ENCODE results near the gene CHRD.

Gene CHRD

GRCh38 chr3:184389935-184390528, 10.2 kb downstream of the CHRD start:
- Histone ChIP-seq H3K4me1 (ENCODE audit: insufficient read depth, low read length) (no peaks in the 10 kb centered on the region), H2AFZ (ENCODE audit: low read depth, low read length) (no peak overlapping the region), H4K20me1 (ENCODE audit: insufficient read depth, low read length) (no peaks in the 10 kb centered on the region), H3K36me3 (ENCODE audit: insufficient read depth, low read length) (no peaks in the 10 kb centered on the region), H3K79me2 (ENCODE audit: insufficient read depth, low read length) (no peaks in the 10 kb centered on the region), H3K9ac (ENCODE audit: low read depth, low read length) (no peak overlapping the region), H3K27ac (ENCODE audit: low read length) (no peak overlapping the region), H3K4me3 (ENCODE audit: low read depth in 1 of 2, low read length in 2 of 2) (no peak overlapping the region), H3K27me3 (ENCODE audit: insufficient read depth, low read length, poor library complexity) (no peaks in the 10 kb centered on the region), H3K4me2 (ENCODE audit: insufficient read depth, low read length) (no peak overlapping the region), H3K9me3 (ENCODE audit: insufficient read depth, low read length, severe bottlenecking) (no peaks in the 10 kb centered on the region)
- ATAC-seq (ENCODE audit: insufficient read depth, low read depth): no peak
- TF ChIP-seq EZH2 (IDR thresholded peaks at IDR 0.05; ENCODE audit: borderline replicate concordance, low read depth, low read length, severe bottlenecking) (no peak), CTCF (IDR thresholded peaks at IDR 0.05; ENCODE audit: borderline replicate concordance, extremely low read depth, low read length, poor library complexity, severe bottlenecking) (no peak)
- no peak for DNase-seq

DNA sequence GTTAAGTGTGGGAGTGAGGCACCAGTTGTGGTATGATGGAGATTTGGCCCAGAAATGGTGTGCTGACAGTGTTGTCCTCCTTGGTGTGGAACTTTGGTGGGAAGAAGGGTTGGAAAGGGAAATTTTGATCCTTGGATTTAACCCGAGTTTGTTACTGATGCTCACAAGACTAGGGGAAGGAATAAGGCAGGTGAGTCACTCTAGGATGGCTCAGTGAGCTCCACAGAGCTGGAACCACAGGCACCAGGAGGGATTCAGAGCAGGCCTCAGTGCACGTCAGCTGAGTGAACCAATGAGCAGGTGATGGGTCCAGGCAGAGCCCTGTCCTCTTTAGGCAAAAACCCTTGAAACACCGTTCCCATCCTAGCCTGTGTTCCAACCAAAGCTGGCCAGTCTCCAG, 11.4 kb downstream of the CHRD start:
- no peak overlapping the region for H3K9ac ChIP-seq (ENCODE audit: low read depth, low read length)
- DNase-seq: no peak

GRCh38 chr3:184395320-184395660, 15.4 kb downstream of the CHRD start:
- Histone ChIP-seq H2AFZ (ENCODE audit: low read depth, low read length) (no peak overlapping the region; the same call in 1 of the 2 replicates), H3K4me2 (ENCODE audit: insufficient read depth, low read length) (no peak overlapping the region), H3K4me3 (ENCODE audit: low read depth in 1 of 2, low read length in 2 of 2) (no peak overlapping the region), H3K27ac (ENCODE audit: low read length) (no peak overlapping the region), H3K79me2 (ENCODE audit: insufficient read depth, low read length) (no peaks in the 10 kb centered on the region), H4K20me1 (ENCODE audit: insufficient read depth, low read length) (no peaks in the 10 kb centered on the region), H3K9ac (ENCODE audit: low read depth, low read length) (no peak overlapping the region), H3K27me3 (ENCODE audit: insufficient read depth, low read length, poor library complexity) (peaks cover 2% of the 10 kb centered on the region), H3K4me1 (ENCODE audit: insufficient read depth, low read length) (no peaks in the 10 kb centered on the region), H3K9me3 (ENCODE audit: insufficient read depth, low read length, severe bottlenecking) (no peaks in the 10 kb centered on the region), H3K36me3 (ENCODE audit: insufficient read depth, low read length) (no peaks in the 10 kb centered on the region)
- no peak for ATAC-seq (ENCODE audit: insufficient read depth, low read depth)
- TF ChIP-seq EZH2 (IDR thresholded peaks at IDR 0.05; ENCODE audit: borderline replicate concordance, low read depth, low read length, severe bottlenecking) (no peak), CTCF (IDR thresholded peaks at IDR 0.05; ENCODE audit: borderline replicate concordance, extremely low read depth, low read length, poor library complexity, severe bottlenecking) (no peak)
- no peak for DNase-seq

More for the DNA sequence above, 11.4 kb downstream of the CHRD start:
- no peak for TF ChIP-seq CTCF (IDR thresholded peaks at IDR 0.05; ENCODE audit: borderline replicate concordance, extremely low read depth, low read length, poor library complexity, severe bottlenecking)
- no peak for TF ChIP-seq EZH2 (IDR thresholded peaks at IDR 0.05; ENCODE audit: borderline replicate concordance, low read depth, low read length, severe bottlenecking)
- no peaks in the 10 kb centered on the region for H3K79me2 ChIP-seq (ENCODE audit: insufficient read depth, low read length)
- no peaks in the 10 kb centered on the region for H3K36me3 ChIP-seq (ENCODE audit: insufficient read depth, low read length)
- H3K4me2 ChIP-seq (ENCODE audit: insufficient read depth, low read length): no peak overlapping the region
- H4K20me1 ChIP-seq (ENCODE audit: insufficient read depth, low read length): no peaks in the 10 kb centered on the region
- H3K27me3 ChIP-seq (ENCODE audit: insufficient read depth, low read length, poor library complexity): peaks cover 2% of the 10 kb centered on the region
- H3K4me3 ChIP-seq (ENCODE audit: low read depth in 1 of 2, low read length in 2 of 2): no peak overlapping the region
- no peaks in the 10 kb centered on the region for H3K9me3 ChIP-seq (ENCODE audit: insufficient read depth, low read length, severe bottlenecking)
- no peak overlapping the region for H2AFZ ChIP-seq (ENCODE audit: low read depth, low read length)
- no peaks in the 10 kb centered on the region for H3K4me1 ChIP-seq (ENCODE audit: insufficient read depth, low read length)
- ATAC-seq (ENCODE audit: insufficient read depth, low read depth): no peak
- no peak overlapping the region for H3K27ac ChIP-seq (ENCODE audit: low read length)

GRCh38 chr3:184399410-184399809, 19.6 kb downstream of the CHRD start:
- no peaks in the 10 kb centered on the region for H3K36me3 ChIP-seq (ENCODE audit: insufficient read depth, low read length)

More at GRCh38 chr3:184399410-184399809, 19.6 kb downstream of the CHRD start:
- H3K9ac ChIP-seq (ENCODE audit: low read depth, low read length): no peak overlapping the region
- no peaks in the 10 kb centered on the region for H3K4me1 ChIP-seq (ENCODE audit: insufficient read depth, low read length)
- no peak overlapping the region for H3K4me2 ChIP-seq (ENCODE audit: insufficient read depth, low read length)
- no peak overlapping the region for H3K27ac ChIP-seq (ENCODE audit: low read length)
- no peaks in the 10 kb centered on the region for H3K79me2 ChIP-seq (ENCODE audit: insufficient read depth, low read length)
- no peak for DNase-seq
- H3K27me3 ChIP-seq (ENCODE audit: insufficient read depth, low read length, poor library complexity): peaks cover 5% of the 10 kb centered on the region
- no peak overlapping the region for H3K4me3 ChIP-seq (ENCODE audit: low read depth in 1 of 2, low read length in 2 of 2)
- no peaks in the 10 kb centered on the region for H3K9me3 ChIP-seq (ENCODE audit: insufficient read depth, low read length, severe bottlenecking)
- ATAC-seq (ENCODE audit: insufficient read depth, low read depth): no peak
- H4K20me1 ChIP-seq (ENCODE audit: insufficient read depth, low read length): no peaks in the 10 kb centered on the region
- no peak overlapping the region for H2AFZ ChIP-seq (ENCODE audit: low read depth, low read length)
- TF ChIP-seq EZH2 (IDR thresholded peaks at IDR 0.05; ENCODE audit: borderline replicate concordance, low read depth, low read length, severe bottlenecking) (no peak), CTCF (IDR thresholded peaks at IDR 0.05; ENCODE audit: borderline replicate concordance, extremely low read depth, low read length, poor library complexity, severe bottlenecking) (no peak)
